Measurements from ENCODE around the gene C5orf52.
"Not testable (repeated sequence)": the region's sequence is repeated elsewhere in the genome, so short reads cannot be mapped to it uniquely, and the experiment has no call there.

GRCh38 chr5:157693816-157694215, 22.5 kb downstream of the C5orf52 start:
- not testable (repeated sequence) for TF ChIP-seq CTCF (IDR thresholded peaks at IDR 0.05); POLR2AphosphoS5 (IDR thresholded peaks at IDR 0.05); POLR2A (IDR thresholded peaks at IDR 0.05); EP300 (IDR thresholded peaks at IDR 0.05; ENCODE audit: low read depth)

All from transverse colon (tissue), 4 donors.